NCI-H2196 treated with DMSO at 0.1 percent for 48 hours (cell line): ENCODE results near the gene UST.
"Not testable (repeated sequence)": the region's sequence is repeated elsewhere in the genome, so short reads cannot be mapped to it uniquely, and the experiment has no call there.

Source experiments
- DNase-seq: peaks from one replicate; lab custom pipeline; 2025; ENCODE audit not compliant: unreplicated experiment; lab: John Stamatoyannopoulos, UW

Gene UST

GRCh38 chr6:148764259-148765020 is 17.6 kb downstream of the UST start:
- DNase-seq: not testable (repeated sequence)

DNA sequence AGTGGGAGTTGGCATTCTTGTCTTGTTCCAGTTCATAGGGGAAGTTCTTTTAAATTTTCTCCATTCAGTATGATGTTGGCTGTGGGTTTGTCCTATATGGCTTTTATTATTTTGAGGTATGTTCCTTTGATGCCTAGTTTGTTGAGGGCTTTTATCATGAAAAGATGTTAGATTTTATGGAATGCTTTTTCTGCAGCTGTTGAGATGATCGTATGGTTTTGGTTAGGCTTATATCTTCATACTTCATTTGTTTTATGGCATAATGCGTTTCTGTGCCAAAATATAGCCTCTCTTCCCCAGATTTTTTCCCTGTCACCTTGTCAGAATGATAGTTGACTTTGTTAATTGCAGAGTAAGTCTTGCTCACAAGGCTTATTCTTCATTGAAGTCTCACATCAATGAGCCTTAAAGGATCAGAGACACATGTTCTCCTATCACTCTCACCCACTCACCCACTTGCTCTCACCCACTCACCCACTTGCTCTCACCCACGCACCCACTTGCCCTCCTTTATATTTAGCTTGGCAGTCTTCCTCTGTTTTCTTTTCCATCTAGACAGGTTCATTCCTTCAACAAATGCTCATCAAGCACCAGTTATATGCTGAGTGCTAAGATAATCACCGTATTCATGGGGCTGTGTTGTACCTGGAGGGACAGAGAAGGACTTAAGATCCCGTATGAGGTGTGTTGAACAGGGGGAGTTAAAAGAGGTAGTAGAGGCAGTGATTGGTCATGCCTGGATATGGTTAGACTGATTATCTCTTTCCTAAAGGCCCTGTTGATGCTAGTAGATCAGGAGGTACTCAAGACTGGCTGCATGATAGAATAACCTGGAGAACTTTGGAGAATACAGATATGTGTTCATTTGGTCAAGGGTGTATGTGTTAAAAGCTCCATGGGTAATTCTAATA is 19.3 kb downstream of the UST start:
- no peak for DNase-seq

DNA sequence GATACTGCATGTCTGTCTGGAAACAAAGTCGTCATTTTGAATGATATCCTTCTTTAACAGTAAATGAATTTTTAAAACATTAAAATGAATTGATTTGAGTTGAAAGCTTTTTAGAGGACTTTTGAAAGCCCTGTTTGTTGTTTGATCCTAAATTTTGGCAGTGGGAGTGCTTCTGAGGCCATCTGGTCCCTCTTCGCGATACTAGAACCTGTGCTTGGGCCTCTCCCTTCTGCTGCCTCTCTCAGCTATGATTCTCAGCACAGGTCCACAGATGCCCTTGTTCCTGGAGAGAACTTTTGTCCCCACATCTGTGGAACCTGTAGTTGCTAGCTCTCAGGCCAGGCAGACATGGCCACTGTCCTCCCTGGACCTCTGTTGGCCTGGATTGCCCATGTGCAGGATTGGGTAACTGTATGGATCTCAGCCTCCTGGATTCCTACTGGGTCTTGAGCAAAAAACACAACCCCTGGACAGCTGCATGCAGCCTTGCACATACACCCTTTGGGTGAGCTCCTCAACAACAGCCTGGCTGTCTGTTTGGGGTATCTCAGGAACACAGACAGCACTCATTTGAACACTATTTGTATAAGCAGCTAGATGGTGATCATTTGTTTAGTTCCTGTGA is 21.9 kb downstream of the UST start:
- DNase-seq: no peak

- DNase-seq: no peak
Observed at GRCh38 chr6:148769304-148769968, 22.6 kb downstream of the UST start.

DNA sequence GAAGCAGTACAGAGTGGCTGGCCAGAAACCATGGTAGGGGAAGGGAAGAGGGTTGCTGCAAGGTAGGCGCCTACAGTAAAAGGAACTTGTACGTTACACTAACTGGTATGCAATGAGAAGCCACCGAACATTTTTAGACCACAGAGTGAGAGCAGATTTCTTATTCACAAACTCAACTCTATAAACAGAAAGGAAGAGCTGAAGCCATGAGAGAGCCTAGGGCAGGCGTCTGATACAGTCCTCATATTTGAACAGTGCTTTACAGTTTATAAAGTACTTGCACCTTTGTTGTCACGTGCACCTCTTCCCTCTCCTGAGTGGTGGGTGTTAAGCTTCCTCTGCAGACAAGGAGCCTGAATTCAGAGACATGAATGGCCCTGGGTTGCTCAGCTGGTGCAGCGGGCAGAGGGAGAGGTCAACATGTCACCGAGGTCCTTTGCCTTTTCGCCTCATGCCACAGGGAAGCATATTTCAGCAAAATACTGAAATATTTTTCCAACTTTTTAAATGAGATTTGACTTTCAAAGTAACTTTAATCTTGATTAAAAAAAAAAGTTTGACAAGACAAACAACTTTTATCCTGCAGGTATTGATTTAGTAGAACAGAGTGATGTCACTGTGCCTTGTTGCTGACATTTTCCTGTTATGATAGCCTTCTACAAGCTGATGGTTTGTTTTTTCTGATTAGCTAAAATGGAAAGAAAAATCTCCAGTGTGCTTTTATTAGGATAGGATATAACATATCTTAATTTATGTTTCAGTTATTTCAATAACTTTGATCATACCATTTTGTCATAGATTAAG is 23.8 kb downstream of the UST start:
- DNase-seq: no peak

GRCh38 chr6:148771212-148771601 is 24.4 kb downstream of the UST start:
- DNase-seq: no peak

- no peak for DNase-seq
Observed at GRCh38 chr6:148771896-148772554, 25.2 kb downstream of the UST start.

GRCh38 chr6:148775161-148775560 is 28.3 kb downstream of the UST start:
- DNase-seq: no peak

DNA sequence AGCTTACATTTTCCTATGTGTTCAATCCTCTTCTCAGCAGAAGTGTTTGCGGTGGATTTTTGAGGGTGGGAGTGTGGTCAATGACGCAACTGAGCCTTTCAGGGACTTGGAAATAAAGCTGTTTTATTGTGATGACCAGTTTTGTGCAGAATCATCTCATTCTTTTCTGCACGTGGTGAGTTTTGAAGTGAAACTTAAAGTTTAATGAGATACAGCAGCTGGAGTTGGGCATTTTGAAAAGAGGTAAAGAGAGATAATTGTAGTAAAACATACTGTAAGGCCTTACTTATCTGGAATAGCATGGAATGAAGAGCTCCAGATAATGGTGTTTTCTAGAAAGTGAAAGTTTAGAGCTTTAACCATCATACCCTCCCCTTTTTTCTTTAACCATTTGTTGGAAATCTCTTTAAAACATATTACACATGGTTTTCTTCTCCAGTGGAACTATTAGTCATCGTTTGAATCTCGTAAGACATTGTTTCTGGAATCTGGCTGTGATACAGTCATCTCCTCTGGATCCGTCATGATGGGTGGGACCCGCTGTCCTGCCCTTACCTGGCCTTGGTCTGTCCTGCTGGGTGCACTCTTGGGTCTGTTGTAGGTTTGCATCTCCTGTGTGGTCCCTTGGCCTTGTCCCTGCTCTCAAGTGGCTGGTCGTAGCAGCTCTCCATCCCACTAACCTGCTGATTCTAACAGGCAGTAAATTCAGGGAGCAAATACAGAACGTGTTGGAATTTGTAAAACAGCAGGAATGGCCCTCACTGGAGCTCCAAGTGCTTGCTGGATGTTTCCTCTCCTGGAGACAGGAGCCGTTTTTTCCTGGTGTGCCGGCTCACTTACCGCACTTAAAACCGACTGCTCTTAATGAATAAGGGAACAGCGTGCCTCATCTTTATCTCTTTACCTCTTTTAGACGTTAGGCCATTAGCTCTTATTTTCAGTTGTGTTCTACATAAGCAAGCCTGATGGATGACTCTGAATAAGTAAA is 29.8 kb downstream of the UST start:
- DNase-seq: no peak

DNA sequence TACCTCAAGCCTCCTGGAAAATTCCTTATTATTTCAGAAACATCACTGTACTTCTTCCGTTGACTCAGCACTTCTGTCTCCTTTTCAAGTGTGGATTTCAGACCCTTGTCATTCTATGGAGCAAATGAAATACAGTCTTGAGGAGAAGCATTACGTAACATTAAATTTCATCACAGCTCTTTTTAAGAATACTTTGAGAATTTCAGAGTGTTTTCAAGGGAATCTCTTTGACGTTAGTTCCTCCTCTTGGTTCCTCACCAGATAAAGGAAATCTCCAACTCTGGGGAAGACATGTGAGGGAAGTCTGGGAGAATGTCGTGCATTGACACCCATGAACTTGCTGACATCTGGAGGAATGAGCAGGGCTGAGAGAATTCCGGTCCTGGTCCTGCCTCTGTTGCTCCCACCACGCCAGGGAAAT is 32.3 kb downstream of the UST start:
- no peak for DNase-seq

DNA sequence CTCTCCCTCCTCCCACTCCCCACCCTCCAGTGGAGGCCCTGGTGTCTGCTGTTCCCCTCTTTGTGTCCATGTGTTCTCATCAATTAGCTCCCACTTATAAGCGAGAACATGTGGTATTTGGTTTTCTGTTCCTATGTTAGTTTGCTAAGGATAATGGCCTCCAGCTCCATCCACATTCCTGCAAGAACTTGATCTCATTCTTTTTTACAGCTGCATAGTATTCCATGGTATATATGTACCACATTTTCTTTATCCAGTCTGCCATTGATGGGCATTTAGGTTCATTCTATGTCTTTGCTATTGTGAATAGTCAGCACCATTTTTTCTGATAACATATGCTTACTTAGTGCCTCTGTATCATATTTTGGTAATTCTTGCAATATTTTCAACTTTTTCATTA is 33.6 kb downstream of the UST start:
- DNase-seq: not testable (repeated sequence)

GRCh38 chr6:148780918-148781436 is 34.1 kb downstream of the UST start:
- no peak for DNase-seq

- no peak for DNase-seq
Observed at GRCh38 chr6:148789948-148790347, 43.1 kb downstream of the UST start.

- no peak for DNase-seq
Observed at GRCh38 chr6:148790404-148790803, 43.6 kb downstream of the UST start.

- no peak for DNase-seq
Observed at GRCh38 chr6:148790817-148791216, 44.0 kb downstream of the UST start.

- DNase-seq: no peak
Observed at GRCh38 chr6:148791372-148791771, 44.5 kb downstream of the UST start.

DNA sequence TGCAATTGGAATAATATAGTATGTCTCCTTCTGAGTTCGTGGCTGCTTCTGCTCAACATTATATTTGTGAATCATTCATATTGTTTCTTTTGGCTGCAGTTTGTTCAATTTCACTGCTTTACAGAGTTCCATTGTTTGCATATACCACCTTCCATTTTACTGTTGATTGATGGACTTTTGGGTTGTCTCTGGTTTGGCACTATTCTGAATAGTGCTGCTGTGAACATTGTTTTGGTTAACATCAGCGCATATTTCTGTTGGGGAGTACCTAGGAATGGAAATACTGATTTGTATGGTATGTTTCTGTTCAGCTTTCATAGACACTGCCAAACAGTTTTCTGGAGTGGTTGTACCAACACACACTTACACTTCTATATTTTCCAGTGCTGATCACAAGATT is 46.9 kb downstream of the UST start:
- no peak for DNase-seq

- no peak for DNase-seq
Observed at GRCh38 chr6:148794797-148795196, 48.0 kb downstream of the UST start.
